ENCODE results near the gene RPL41.

RPL41 gene

GRCh38 chr12:56116267-56117081 is at the start of gene RPL41:
RPL41 (plus strand) TSS chr12:56116633.
- TF ChIP-seq, protein P1, sequence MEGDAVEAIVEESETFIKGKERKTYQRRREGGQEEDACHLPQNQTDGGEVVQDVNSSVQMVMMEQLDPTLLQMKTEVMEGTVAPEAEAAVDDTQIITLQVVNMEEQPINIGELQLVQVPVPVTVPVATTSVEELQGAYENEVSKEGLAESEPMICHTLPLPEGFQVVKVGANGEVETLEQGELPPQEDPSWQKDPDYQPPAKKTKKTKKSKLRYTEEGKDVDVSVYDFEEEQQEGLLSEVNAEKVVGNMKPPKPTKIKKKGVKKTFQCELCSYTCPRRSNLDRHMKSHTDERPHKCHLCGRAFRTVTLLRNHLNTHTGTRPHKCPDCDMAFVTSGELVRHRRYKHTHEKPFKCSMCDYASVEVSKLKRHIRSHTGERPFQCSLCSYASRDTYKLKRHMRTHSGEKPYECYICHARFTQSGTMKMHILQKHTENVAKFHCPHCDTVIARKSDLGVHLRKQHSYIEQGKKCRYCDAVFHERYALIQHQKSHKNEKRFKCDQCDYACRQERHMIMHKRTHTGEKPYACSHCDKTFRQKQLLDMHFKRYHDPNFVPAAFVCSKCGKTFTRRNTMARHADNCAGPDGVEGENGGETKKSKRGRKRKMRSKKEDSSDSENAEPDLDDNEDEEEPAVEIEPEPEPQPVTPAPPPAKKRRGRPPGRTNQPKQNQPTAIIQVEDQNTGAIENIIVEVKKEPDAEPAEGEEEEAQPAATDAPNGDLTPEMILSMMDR (IDR thresholded peaks at IDR 0.05) = no peak

GRCh38 chr12:56071648-56072047 is 44.8 kb upstream of the RPL41 start:
- TF ChIP-seq, protein P1 (IDR thresholded peaks at IDR 0.05) = no peak

GRCh38 chr12:56074396-56074795 is 42.0 kb upstream of the RPL41 start:
- TF ChIP-seq, protein P1 (IDR thresholded peaks at IDR 0.05) = no peak

- TF ChIP-seq, protein P1 (IDR thresholded peaks at IDR 0.05) = no peak
Measured at GRCh38 chr12:56078427-56078826, 38.0 kb upstream of the RPL41 start.

GRCh38 chr12:56078931-56079722 is 37.3 kb upstream of the RPL41 start:
- TF ChIP-seq, protein P1 (IDR thresholded peaks at IDR 0.05) = peak; percentile 84

- TF ChIP-seq, protein P1 (IDR thresholded peaks at IDR 0.05) = no peak
Measured at GRCh38 chr12:56079723-56080555, 36.5 kb upstream of the RPL41 start, which contains the start of gene ERBB3. ERBB3 (plus strand) TSS chr12:56080165; CDS start chr12:56080301, 136 bp downstream.

- TF ChIP-seq, protein P1 (IDR thresholded peaks at IDR 0.05) = no peak; the same call in 1 of the 2 replicates
Measured at GRCh38 chr12:56080556-56081138, 35.8 kb upstream of the RPL41 start.

Data from LNCAP (cell line).